22Rv1 (cell line): Measurements from ENCODE around the gene DNLZ.

ENCODE experiments used
- CTCF ChIP-seq: fragments of 450-650 bp; IDR thresholded peaks from 2 replicates; pipeline ENCODE4 v1.5.1; 2017; ENCODE audit warnings: mild to moderate bottlenecking
- ZFX ChIP-seq: fragments of 450-650 bp; IDR thresholded peaks from 2 replicates; pipeline ENCODE4 v1.6.1; 2017; ENCODE audit warnings: antibody characterized with exemption, borderline replicate concordance

- TF ChIP-seq CTCF = no peak
- no peak for TF ChIP-seq ZFX
Observed at GRCh38 chr9:136336881-136337280, 26.7 kb downstream of the DNLZ start.
